NCI-H69 (cell line): Measurements from ENCODE around the gene AHI1.
"Not testable (repeated sequence)": the region's sequence is repeated elsewhere in the genome, so short reads cannot be mapped to it uniquely, and the experiment has no call there.

Source experiments
- DNase-seq: peaks from one replicate; lab custom pipeline; 2025; lab: John Stamatoyannopoulos, UW

The AHI1 gene

GRCh38 chr6:135390458-135390857, 107.1 kb downstream of the AHI1 start:
- DNase-seq: no peak

- DNase-seq: no peak
These were observed 112.2 kb downstream of the AHI1 start for GRCh38 chr6:135385299-135385698.

- DNase-seq: peak; percentile 17
These were observed 113.8 kb downstream of the AHI1 start for GRCh38 chr6:135383766-135384165.

- no peak for DNase-seq
These were observed 114.2 kb downstream of the AHI1 start for GRCh38 chr6:135383301-135383700.

- DNase-seq: no peak
These were observed 115.3 kb downstream of the AHI1 start for GRCh38 chr6:135382182-135382628.

GRCh38 chr6:135380793-135381192, 116.7 kb downstream of the AHI1 start:
- DNase-seq: no peak

- peak; percentile 13 for DNase-seq
These were observed 117.9 kb downstream of the AHI1 start for GRCh38 chr6:135379647-135380046.

GRCh38 chr6:135372758-135373157, 124.8 kb downstream of the AHI1 start:
- DNase-seq: no peak

GRCh38 chr6:135363622-135364021, 133.9 kb downstream of the AHI1 start:
- DNase-seq: not testable (repeated sequence)

GRCh38 chr6:135362124-135362523, 135.4 kb downstream of the AHI1 start:
- no peak for DNase-seq

- no peak for DNase-seq
These were observed 137.3 kb downstream of the AHI1 start for GRCh38 chr6:135360222-135360621.

GRCh38 chr6:135358985-135359384, 138.6 kb downstream of the AHI1 start:
- no peak for DNase-seq

GRCh38 chr6:135358251-135358821, 139.2 kb downstream of the AHI1 start:
- DNase-seq: no peak

GRCh38 chr6:135354407-135354806, 143.1 kb downstream of the AHI1 start:
- DNase-seq: no peak

- no peak for DNase-seq
These were observed 144.4 kb downstream of the AHI1 start for GRCh38 chr6:135353113-135353512.

GRCh38 chr6:135351635-135352034, 145.9 kb downstream of the AHI1 start:
- no peak for DNase-seq

GRCh38 chr6:135347887-135348286, 149.7 kb downstream of the AHI1 start:
- DNase-seq: no peak

- no peak for DNase-seq
These were observed 150.8 kb downstream of the AHI1 start for GRCh38 chr6:135346747-135347146.

- DNase-seq: no peak
These were observed 153.0 kb downstream of the AHI1 start for GRCh38 chr6:135344526-135344925.

GRCh38 chr6:135339920-135340319, 157.6 kb downstream of the AHI1 start:
- DNase-seq: not testable (repeated sequence)

GRCh38 chr6:135334169-135334568, 163.4 kb downstream of the AHI1 start:
- DNase-seq: peak; percentile 29

GRCh38 chr6:135331002-135331401, 166.5 kb downstream of the AHI1 start:
- no peak for DNase-seq

GRCh38 chr6:135329851-135330803, 167.4 kb downstream of the AHI1 start:
- no peak for DNase-seq
